ENCODE results near the gene MYF6.

MYF6 gene

DNA sequence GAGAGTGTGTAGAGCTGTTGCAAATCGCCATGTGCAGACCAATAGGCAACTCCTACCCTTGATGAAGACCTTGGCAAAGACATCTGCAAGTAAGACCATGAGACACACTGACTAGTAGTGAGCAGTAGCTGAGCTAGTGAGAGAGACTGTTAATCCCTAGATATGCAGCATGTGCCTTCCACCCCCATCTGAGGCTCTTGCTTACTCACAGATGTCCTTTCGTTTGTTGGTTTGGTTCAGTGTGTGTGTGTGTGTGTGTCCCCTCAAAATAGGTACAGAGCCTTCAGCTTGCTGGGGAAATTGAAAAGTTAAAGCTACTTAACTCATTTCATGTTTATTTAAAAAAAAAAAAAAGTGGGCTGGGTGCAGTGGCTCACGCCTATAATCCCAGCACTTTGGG lies 46.8 kb downstream of the MYF6 start:
- Histone ChIP-seq H4K20me1 (ENCODE audit: low read depth, low read length) (no peaks in the 10 kb centered on the region), H3F3A (ENCODE audit: insufficient read depth) (no peaks in the 10 kb centered on the region), H3K4me3 (ENCODE audit: insufficient read depth, low read length, poor library complexity, severe bottlenecking) (no peak overlapping the region), H3K79me2 (ENCODE audit: insufficient read depth, low read length) (no peaks in the 10 kb centered on the region), H3K36me3 (ENCODE audit: low read length) (no peaks in the 10 kb centered on the region), H3K9me2 (replicated peaks; ENCODE audit: insufficient read depth, low read length) (no peaks in the 10 kb centered on the region), H3K27ac (ENCODE audit: low read depth, low read length) (no peak overlapping the region), H2AFZ (ENCODE audit: low read depth, low read length, severe bottlenecking) (no peak overlapping the region), H3K9me3 (ENCODE audit: insufficient read depth, low read length) (no peaks in the 10 kb centered on the region), H3K27me3 (ENCODE audit: low read length) (no peaks in the 10 kb centered on the region), H3K4me2 (ENCODE audit: low read depth, low read length, poor library complexity, severe bottlenecking) (no peak overlapping the region), H3K9ac (ENCODE audit: low read length) (no peak overlapping the region)
- no peak for TF ChIP-seq EZH2phosphoT487 (conservative IDR thresholded peaks at IDR 0.05; ENCODE audit: low read length)
- TF ChIP-seq, protein P1, sequence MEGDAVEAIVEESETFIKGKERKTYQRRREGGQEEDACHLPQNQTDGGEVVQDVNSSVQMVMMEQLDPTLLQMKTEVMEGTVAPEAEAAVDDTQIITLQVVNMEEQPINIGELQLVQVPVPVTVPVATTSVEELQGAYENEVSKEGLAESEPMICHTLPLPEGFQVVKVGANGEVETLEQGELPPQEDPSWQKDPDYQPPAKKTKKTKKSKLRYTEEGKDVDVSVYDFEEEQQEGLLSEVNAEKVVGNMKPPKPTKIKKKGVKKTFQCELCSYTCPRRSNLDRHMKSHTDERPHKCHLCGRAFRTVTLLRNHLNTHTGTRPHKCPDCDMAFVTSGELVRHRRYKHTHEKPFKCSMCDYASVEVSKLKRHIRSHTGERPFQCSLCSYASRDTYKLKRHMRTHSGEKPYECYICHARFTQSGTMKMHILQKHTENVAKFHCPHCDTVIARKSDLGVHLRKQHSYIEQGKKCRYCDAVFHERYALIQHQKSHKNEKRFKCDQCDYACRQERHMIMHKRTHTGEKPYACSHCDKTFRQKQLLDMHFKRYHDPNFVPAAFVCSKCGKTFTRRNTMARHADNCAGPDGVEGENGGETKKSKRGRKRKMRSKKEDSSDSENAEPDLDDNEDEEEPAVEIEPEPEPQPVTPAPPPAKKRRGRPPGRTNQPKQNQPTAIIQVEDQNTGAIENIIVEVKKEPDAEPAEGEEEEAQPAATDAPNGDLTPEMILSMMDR (IDR thresholded peaks at IDR 0.05; ENCODE audit: insufficient read depth, low read length, poor library complexity, severe bottlenecking): no peak

DNA sequence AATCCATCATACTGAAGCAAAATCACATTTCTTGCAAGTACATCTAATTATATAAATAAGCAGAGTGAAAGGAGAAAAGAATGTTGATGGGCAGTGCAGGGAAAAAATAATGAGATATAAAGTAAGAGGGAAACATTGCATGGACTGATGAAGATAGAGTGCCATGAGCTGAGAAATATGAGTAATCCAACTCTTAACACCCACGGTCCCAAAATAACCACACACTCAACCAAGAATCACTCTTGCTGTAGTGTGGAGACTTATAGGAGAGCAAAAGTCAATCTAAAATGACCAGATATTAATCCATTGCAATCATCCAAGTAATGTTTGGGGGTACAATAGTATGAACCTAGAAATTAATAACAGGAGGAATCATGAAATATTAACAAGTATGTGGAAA lies 49.4 kb downstream of the MYF6 start:
- Histone ChIP-seq H3K27ac (ENCODE audit: low read depth, low read length) (no peak overlapping the region), H3K4me3 (ENCODE audit: insufficient read depth, low read length, poor library complexity, severe bottlenecking) (no peak overlapping the region), H3K36me3 (ENCODE audit: low read length) (no peaks in the 10 kb centered on the region), H3K9ac (ENCODE audit: low read length) (no peak overlapping the region), H3K79me2 (ENCODE audit: insufficient read depth, low read length) (no peaks in the 10 kb centered on the region), H3K27me3 (ENCODE audit: low read length) (no peaks in the 10 kb centered on the region; the same call in 1 of the 2 replicates), H3K4me2 (ENCODE audit: low read depth, low read length, poor library complexity, severe bottlenecking) (no peak overlapping the region), H3F3A (ENCODE audit: insufficient read depth) (no peaks in the 10 kb centered on the region), H2AFZ (ENCODE audit: low read depth, low read length, severe bottlenecking) (no peak overlapping the region), H4K20me1 (ENCODE audit: low read depth, low read length) (no peaks in the 10 kb centered on the region), H3K9me3 (ENCODE audit: insufficient read depth, low read length) (no peaks in the 10 kb centered on the region), H3K9me2 (replicated peaks; ENCODE audit: insufficient read depth, low read length) (no peaks in the 10 kb centered on the region)
- no peak for TF ChIP-seq EZH2phosphoT487 (conservative IDR thresholded peaks at IDR 0.05; ENCODE audit: low read length)
- TF ChIP-seq, protein P1 (IDR thresholded peaks at IDR 0.05; ENCODE audit: insufficient read depth, low read length, poor library complexity, severe bottlenecking): no peak
